ENCODE results near the gene KLHDC1. TPM values are rescaled to one million over a fixed set of nuclear protein-coding genes. Genes with fewer than 3 reads are reported as not detected.
A peak's percentile ranks its signal among the peaks of the same experiment; 100 is the strongest.
"Not testable (repeated sequence)": the region's sequence is repeated elsewhere in the genome, so short reads cannot be mapped to it uniquely, and the experiment has no call there.

The KLHDC1 gene
- total RNA-seq (1 to 10 TPM; 3.5 to 5.6 TPM), polyA plus RNA-seq (ENCODE audit: insufficient read length in 6 of 6) (1 to 10 TPM; 5.5 to 9.4 (median 7.5) TPM)
- long read RNA-seq, donor 1, result 0 reads
- long read RNA-seq, donor 2, partial matches to known transcripts, result 0 of 1 reads
- long read RNA-seq, donor 2, other reads (novel, unspliced or antisense), result 0 of 1 reads
- long read RNA-seq, donor 3, result 0 reads
- long read RNA-seq, donor 4, partial matches to known transcripts, result 0 of 1 reads
- long read RNA-seq, donor 4, other reads (novel, unspliced or antisense), result 0 of 1 reads
- long read RNA-seq, donor 5, partial matches to known transcripts, result 8 of 8 reads
- long read RNA-seq, donor 5, other reads (novel, unspliced or antisense), result 0 of 8 reads
- long read RNA-seq, donor 6, partial matches to known transcripts, result 0 of 1 reads
- long read RNA-seq, donor 6, other reads (novel, unspliced or antisense), result 0 of 1 reads
- long read RNA-seq, donor 7, result 0 reads
- long read RNA-seq, donor 8, result 0 reads
- long read RNA-seq, donor 9, result 0 reads
- long read RNA-seq, donor 10, result 0 reads
- long read RNA-seq, donor 11, partial matches to known transcripts, result 0 of 1 reads
- long read RNA-seq, donor 11, other reads (novel, unspliced or antisense), result 0 of 1 reads
- long read RNA-seq, donor 12, result 0 reads

- Histone ChIP-seq H3K4me3 (peak within 1 kb of the TSS; percentile 53 to 61), H3K36me3 (no peaks in the 10 kb centered on the region), H3K4me1 (peaks cover 0 to 18% of the 10 kb centered on the region in 2 donors), H3K27me3 (no peaks in the 10 kb centered on the region), H3K27ac (peak within 1 kb of the TSS; percentile 88 to 97), H3K9me3 (no peaks in the 10 kb centered on the region)
- DNase-seq (peak; percentile 83 to 97 (median 89)), ATAC-seq (peak; percentile 89)
- no peak for TF ChIP-seq CTCF (IDR thresholded peaks at IDR 0.05)
- intact Hi-C loops (cut with DNase I), result no loop called here
Observed at GRCh38 chr14:49692811-49693734, at the start of gene KLHDC1. TSS of gene KLHDC1 (plus strand) at chr14:49693120. CDS start at chr14:49693195, 75 bp downstream.

GRCh38 chr14:49653508-49653907 is 39.4 kb upstream of the KLHDC1 start:
- intact Hi-C loops (cut with DNase I), result no loop called here
- no peak for DNase-seq
- no peak overlapping the region for H3K4me3 ChIP-seq
- TF ChIP-seq CTCF (IDR thresholded peaks at IDR 0.05), result no peak
- no peak overlapping the region for H3K27ac ChIP-seq
- H3K36me3 ChIP-seq, result no peaks in the 10 kb centered on the region
- H3K9me3 ChIP-seq, result no peaks in the 10 kb centered on the region
- H3K4me1 ChIP-seq, result no peaks in the 10 kb centered on the region
- no peak for ATAC-seq
- H3K27me3 ChIP-seq, result no peaks in the 10 kb centered on the region

- H3K4me1 ChIP-seq, result no peaks in the 10 kb centered on the region
- TF ChIP-seq CTCF (IDR thresholded peaks at IDR 0.05), result no peak
- intact Hi-C loops (cut with DNase I), result no loop called here
- DNase-seq (no peak), ATAC-seq (no peak)
- no peak overlapping the region for H3K4me3 ChIP-seq
- H3K27ac ChIP-seq, result no peak overlapping the region
- H3K27me3 ChIP-seq, result no peaks in the 10 kb centered on the region
- H3K9me3 ChIP-seq, result no peaks in the 10 kb centered on the region
- H3K36me3 ChIP-seq, result no peaks in the 10 kb centered on the region
Observed at GRCh38 chr14:49654511-49654910, 38.4 kb upstream of the KLHDC1 start.

GRCh38 chr14:49657500-49657899 is 35.4 kb upstream of the KLHDC1 start:
- H3K27ac ChIP-seq; H3K9me3 ChIP-seq; H3K4me1 ChIP-seq; H3K4me3 ChIP-seq; H3K36me3 ChIP-seq; ATAC-seq; DNase-seq; H3K27me3 ChIP-seq; intact Hi-C loops (cut with DNase I): not testable (repeated sequence)

- Histone ChIP-seq H3K4me3 (no peak overlapping the region), H3K9me3 (no peaks in the 10 kb centered on the region), H3K27ac (no peak overlapping the region), H3K36me3 (no peaks in the 10 kb centered on the region), H3K4me1 (no peaks in the 10 kb centered on the region), H3K27me3 (no peaks in the 10 kb centered on the region)
- no peak for TF ChIP-seq CTCF (IDR thresholded peaks at IDR 0.05)
- no peak for ATAC-seq
- DNase-seq, result no peak
- intact Hi-C loops (cut with DNase I), result no loop called here
Observed at GRCh38 chr14:49659526-49660455, 33.1 kb upstream of the KLHDC1 start.

All from left lung (tissue), 14 donors.